Stimulated activated CD4-positive, alpha-beta T cell treated with anti-CD3 and anti-CD28 coated beads, Interleukin-12 subunit alpha, Interleukin-12 subunit beta, amount 100 ng/mL, for 4 hours (primary cell): ENCODE results near the gene TGM5.
A peak's percentile ranks its signal among the peaks of the same experiment; 100 is the strongest.
"Not testable (repeated sequence)": the region's sequence is repeated elsewhere in the genome, so short reads cannot be mapped to it uniquely, and the experiment has no call there.

Source experiments
- DNase-seq: peaks from one replicate; pipeline ENCODE4 v3.0.0-alpha.2; 2020

Gene TGM5

GRCh38 chr15:43242616-43243015 is 24.1 kb downstream of the TGM5 start:
- no peak for DNase-seq

GRCh38 chr15:43241100-43241499 is 25.6 kb downstream of the TGM5 start:
- DNase-seq = no peak

GRCh38 chr15:43239732-43240491 is 26.8 kb downstream of the TGM5 start:
- no peak for DNase-seq

GRCh38 chr15:43238671-43239131 is 28.0 kb downstream of the TGM5 start:
- DNase-seq = no peak

- no peak for DNase-seq
Observed at GRCh38 chr15:43237842-43238470, 28.8 kb downstream of the TGM5 start.

- no peak for DNase-seq
Observed at GRCh38 chr15:43235536-43235935, 31.2 kb downstream of the TGM5 start.

GRCh38 chr15:43232289-43232874 is 34.3 kb downstream of the TGM5 start:
- no peak for DNase-seq

GRCh38 chr15:43230640-43231115 is 36.0 kb downstream of the TGM5 start:
- DNase-seq = no peak

DNA sequence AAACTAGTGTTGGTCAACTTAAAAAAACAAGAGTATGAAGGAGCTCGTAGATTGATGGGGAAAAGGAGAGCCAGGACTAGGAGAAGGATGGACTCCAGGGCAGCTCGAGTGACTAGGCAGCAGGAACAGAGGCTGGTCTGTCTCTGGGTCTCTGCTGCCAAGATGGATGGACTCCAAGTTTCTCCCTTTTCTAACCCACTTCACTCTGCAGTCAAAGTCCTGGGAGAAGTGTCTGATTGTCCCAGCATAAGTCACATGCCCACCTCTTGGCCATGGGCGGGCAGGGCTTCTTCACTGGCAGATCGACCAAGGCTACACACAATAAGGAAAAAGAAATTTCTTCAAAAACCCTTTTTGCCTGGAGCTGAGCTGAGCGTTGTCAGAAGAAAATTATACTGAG is 36.8 kb downstream of the TGM5 start:
- DNase-seq = no peak

GRCh38 chr15:43226436-43227305 is 40.1 kb downstream of the TGM5 start:
- DNase-seq = no peak

DNA sequence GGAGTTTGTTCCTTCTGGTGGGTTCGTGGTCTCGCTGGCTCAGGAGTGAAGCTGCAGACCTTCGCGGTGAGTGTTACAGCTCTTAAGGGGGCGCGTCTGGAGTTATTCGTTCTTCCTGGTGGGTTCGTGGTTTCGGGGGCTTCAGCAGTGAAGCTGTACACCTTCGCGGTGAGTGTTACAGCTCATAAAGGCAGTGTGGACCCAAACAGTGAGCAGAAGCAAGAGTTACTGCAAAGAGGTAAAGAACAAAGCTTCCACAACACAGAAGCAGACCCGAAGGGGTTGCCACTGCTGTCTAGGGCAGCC is 40.8 kb downstream of the TGM5 start:
- DNase-seq = not testable (repeated sequence)

DNA sequence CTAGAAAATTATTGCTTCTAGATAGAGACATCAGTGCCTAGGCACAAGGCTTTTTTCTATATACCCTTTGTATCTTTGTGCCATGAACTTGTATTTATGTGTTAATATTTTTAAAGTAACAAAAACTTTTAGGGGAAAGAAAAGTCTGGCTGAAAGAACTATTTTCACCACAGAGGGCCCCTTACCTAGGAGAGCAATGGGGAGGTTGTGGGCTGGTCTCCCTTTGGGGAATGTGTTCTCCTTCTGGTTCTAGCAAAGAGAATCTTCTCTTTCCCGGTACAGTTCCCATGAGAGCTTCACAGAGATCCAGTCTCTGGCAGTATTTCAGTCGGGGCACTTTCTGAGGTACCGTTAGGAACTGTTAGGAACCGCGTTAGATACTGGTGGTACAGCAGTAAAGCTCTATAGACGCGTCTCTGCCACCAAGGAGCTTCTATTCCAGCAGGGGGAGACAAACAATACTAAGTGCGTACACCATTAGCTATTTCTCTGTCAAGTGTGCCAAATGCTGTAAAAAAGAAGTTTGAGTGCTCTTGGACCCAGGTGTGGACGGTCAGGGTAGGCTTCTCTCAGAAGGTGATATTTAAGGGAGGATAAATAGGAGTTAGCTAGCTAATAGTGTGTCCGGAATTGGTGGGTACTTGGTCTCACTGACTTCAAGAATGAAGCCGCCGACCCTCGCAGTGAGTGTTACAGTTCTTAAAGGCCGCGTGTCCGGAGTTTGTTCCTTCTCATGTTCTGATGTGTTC is 41.4 kb downstream of the TGM5 start:
- DNase-seq = peak; percentile 18

GRCh38 chr15:43221422-43221821 is 45.3 kb downstream of the TGM5 start:
- no peak for DNase-seq

DNA sequence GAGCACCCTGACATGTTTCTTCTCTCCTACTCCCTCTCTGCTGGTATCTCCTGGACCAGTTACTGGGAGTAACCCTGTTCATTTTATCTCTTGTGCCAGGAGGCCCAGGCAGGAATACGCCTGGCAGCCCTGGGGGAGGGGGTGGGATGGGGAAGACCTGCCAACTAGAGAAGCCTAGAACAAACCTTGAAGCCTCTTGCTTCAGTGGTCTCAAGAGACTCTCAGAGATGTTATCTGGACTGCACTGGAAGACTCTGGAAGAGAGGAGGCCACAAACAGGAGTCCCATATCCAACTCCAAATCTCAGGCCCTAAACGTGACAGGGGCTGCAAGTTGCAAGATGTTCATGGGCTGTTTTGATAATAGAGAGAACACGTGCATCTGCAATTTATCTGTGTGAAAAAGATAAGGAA is 45.7 kb downstream of the TGM5 start, which contains the start of gene EPB42:
TSS of gene EPB42 (minus strand) at position 28 of the 413 bp plus-strand sequence. CDS start 193 bp downstream, outside the sequence.
- no peak for DNase-seq

- no peak for DNase-seq
Observed at GRCh38 chr15:43219929-43220928, 46.5 kb downstream of the TGM5 start.

DNA sequence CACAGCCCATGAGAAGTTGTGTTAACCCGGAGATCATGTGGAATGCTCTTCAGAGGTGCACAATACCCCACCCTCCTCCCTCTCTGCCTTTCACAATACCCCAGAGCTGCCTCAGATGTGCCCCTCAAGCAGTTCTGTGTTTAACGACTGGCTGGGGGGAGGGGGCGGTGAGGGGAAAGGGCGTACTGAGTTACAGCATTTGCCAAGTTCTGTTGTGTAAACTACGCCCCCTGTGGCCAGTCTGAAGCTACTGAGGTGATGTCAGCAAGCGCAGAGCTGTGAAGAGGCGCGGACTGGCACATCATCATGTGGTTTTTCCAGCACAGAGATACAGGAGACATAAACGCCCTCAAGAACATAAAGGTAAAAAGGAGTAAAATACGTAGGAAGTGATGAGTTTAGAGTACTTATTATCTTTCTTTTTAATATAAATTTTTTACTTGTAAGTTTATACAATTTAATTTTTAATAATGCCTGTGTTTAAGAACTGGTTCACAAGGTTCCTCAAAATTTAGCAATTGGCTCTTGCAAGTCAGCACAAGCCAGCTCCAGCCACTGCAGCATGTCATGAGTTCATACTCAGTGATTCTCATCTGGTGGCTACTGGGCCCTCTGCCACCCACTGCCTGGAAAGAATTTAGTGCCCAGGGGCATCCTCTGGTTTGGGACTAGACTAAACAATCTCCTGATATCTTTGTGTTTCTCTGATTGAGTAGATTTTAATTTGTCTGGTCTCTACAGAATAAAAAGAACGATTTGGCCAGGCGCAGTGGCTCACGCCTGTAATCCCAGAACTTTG is 47.6 kb downstream of the TGM5 start:
- no peak for DNase-seq

DNA sequence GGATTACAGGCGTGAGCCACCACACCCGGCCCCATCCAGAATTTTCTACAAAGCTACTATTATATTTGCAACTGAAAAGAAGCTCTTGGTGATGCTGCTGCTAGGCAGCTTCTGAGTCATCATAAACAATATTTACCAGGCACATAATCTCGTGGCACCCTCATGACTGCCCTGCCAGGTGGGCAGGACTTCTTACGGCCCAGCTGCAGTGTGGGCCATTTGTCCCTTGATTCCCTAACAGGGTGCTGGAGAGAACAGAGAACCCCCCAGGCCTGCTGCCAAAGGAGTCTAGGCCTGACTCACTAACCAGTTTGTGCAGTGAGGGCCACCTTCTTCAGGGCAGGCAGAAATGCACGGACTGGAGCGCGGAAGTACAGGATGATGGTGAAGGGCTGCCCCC is 50.8 kb downstream of the TGM5 start:
- no peak for DNase-seq

GRCh38 chr15:43214592-43215295 is 52.0 kb downstream of the TGM5 start:
- DNase-seq = no peak

GRCh38 chr15:43214169-43214568 is 52.6 kb downstream of the TGM5 start:
- no peak for DNase-seq
